Vagina (tissue), 2 donors: ENCODE measurements around the gene AIPL1. TPM values are rescaled to one million over a fixed set of nuclear protein-coding genes. Genes with fewer than 3 reads are reported as not detected.
A peak's percentile ranks its signal among the peaks of the same experiment; 100 is the strongest.

Experiments used
- DNase-seq, 2 donors: peaks; one replicate each; pipeline ENCODE4 v3.0.0-alpha.2; 2017; ENCODE audit errors: extremely low spot score in 2 of 2
- H3K27ac ChIP-seq: fragments of 200-600 bp; sonication (generic); one replicate; pipeline ENCODE4 v1.5.1; 2019
- H3K27me3 ChIP-seq: fragments of 200-600 bp; sonication (generic); one replicate; pipeline ENCODE4 v1.5.1; 2019
- H3K36me3 ChIP-seq, 2 donors: fragments of 200-600 bp; sonication (generic); one replicate each; pipeline ENCODE4 v1.5.1; 2017 to 2019
- H3K4me1 ChIP-seq: fragments of 200-600 bp; sonication (generic); one replicate; pipeline ENCODE4 v1.5.1; 2019
- H3K4me3 ChIP-seq, 2 donors: fragments of 200-600 bp; sonication (generic); 1 replicate in 1 of 2; 2 replicates in 1 of 2; pipeline ENCODE4 v1.5.1; 2016 to 2019
- H3K9me3 ChIP-seq: fragments of 200-600 bp; sonication (generic); one replicate; pipeline ENCODE4 v1.5.1; 2019
- CTCF ChIP-seq, 3 experiments: fragments of 450-650 bp in 2 of 3; fragments of 200-600 bp in 1 of 3; sonication (generic) in 1 of 3; IDR thresholded peaks; one replicate each; pipeline ENCODE4 v1.5.1; 2017 to 2019; ENCODE audit warnings: antibody characterized with exemption in 3 of 3, mild to moderate bottlenecking in 2 of 3, moderate library complexity in 2 of 3
- POLR2A ChIP-seq, 2 donors: fragments of 450-650 bp; IDR thresholded peaks; one replicate each; pipeline ENCODE4 v1.6.1; 2017; ENCODE audit warnings: antibody characterized with exemption in 2 of 2, mild to moderate bottlenecking in 2 of 2, moderate library complexity in 2 of 2
- POLR2AphosphoS5 ChIP-seq, 2 donors: sonication (generic); formaldehyde crosslinking; IDR thresholded peaks; one replicate each; pipeline ENCODE4 v1.9.0; 2017; ENCODE audit warnings: antibody characterized with exemption in 2 of 2, mild to moderate bottlenecking in 2 of 2, low read depth in 1 of 2; ENCODE audit not compliant: insufficient read depth in 1 of 2
- intact Hi-C: fragments of 100-400 bp; cut with DNase I; formaldehyde crosslinking; loops from one replicate; pipeline ENCODE4 v1.15.1; 2023
- total RNA-seq: library from RNA; depleted of rRNA; stranded (reverse); fragments of >200 nt; gene quantifications from one replicate; pipeline ENCODE4 v1.2.3, GENCODE V29; 2016

The AIPL1 gene
- total RNA-seq, 1 donor from 2014 or later = not detected

GRCh38 chr17:6394055-6394606 lies 40.8 kb downstream of the AIPL1 start:
- Histone ChIP-seq H3K27ac (no peak overlapping the region), H3K9me3 (no peaks in the 10 kb centered on the region), H3K27me3 (no peaks in the 10 kb centered on the region), H3K4me1 (no peaks in the 10 kb centered on the region), H3K4me3 (no peak overlapping the region), H3K36me3 (no peaks in the 10 kb centered on the region)
- intact Hi-C loops = no loop called here
- no peak for DNase-seq
- TF ChIP-seq POLR2A (IDR thresholded peaks at IDR 0.05) = no peak
- TF ChIP-seq POLR2AphosphoS5 (IDR thresholded peaks at IDR 0.05; ENCODE audit: insufficient read depth in 1 of 2, low read depth in 1 of 2) = no peak
- no peak for TF ChIP-seq CTCF (IDR thresholded peaks at IDR 0.05)

DNA sequence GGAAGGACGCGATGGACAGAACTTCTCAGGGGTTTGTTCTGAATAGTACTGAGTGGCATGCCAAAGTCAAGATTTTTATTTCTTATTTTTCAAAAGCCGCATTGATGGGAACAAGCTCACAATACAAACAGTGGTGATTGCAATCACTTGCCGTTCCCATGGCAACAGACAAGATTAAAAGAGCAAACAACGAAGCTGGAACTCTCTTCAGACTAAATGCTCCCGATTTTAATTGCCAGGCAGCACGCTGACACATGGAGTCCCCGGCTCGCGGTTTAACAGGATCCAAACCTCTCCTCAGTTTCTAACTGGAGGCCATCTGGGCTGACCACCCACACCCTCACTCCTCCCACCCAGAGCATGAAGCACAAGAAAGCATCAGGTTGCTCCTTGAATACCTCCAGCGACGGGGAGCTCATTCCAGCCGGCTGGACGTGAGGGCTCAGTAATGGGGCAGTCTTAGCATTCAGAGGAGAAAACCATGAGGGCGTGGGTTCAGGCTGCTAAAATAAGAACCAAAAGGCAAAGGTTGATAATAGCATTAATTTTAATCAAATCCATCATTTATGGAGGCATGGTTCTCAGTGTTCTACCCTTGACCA lies 41.5 kb downstream of the AIPL1 start:
- no peaks in the 10 kb centered on the region for H3K4me1 ChIP-seq
- no peaks in the 10 kb centered on the region for H3K36me3 ChIP-seq
- H3K4me3 ChIP-seq = no peak overlapping the region
- H3K27me3 ChIP-seq = no peaks in the 10 kb centered on the region
- H3K9me3 ChIP-seq = no peaks in the 10 kb centered on the region
- H3K27ac ChIP-seq = no peak overlapping the region
- TF ChIP-seq POLR2A (IDR thresholded peaks at IDR 0.05) (no peak), CTCF (IDR thresholded peaks at IDR 0.05) (no peak), POLR2AphosphoS5 (IDR thresholded peaks at IDR 0.05; ENCODE audit: insufficient read depth in 1 of 2, low read depth in 1 of 2) (no peak)
- no peak for DNase-seq
- intact Hi-C loops = no loop called here

GRCh38 chr17:6392609-6393350 lies 42.1 kb downstream of the AIPL1 start:
- Histone ChIP-seq H3K27me3 (no peaks in the 10 kb centered on the region), H3K9me3 (no peaks in the 10 kb centered on the region), H3K4me1 (no peaks in the 10 kb centered on the region), H3K27ac (no peak overlapping the region), H3K4me3 (no peak overlapping the region), H3K36me3 (no peaks in the 10 kb centered on the region)
- TF ChIP-seq POLR2AphosphoS5 (IDR thresholded peaks at IDR 0.05; ENCODE audit: insufficient read depth in 1 of 2, low read depth in 1 of 2) (no peak), CTCF (IDR thresholded peaks at IDR 0.05) (no peak), POLR2A (IDR thresholded peaks at IDR 0.05) (no peak)
- DNase-seq = peak in 1 of 2 donors; percentile 72
- intact Hi-C loops = no loop called here

- no peaks in the 10 kb centered on the region for H3K4me1 ChIP-seq
- H3K4me3 ChIP-seq = no peak overlapping the region
- H3K27ac ChIP-seq = no peak overlapping the region
- H3K36me3 ChIP-seq = no peaks in the 10 kb centered on the region
- TF ChIP-seq POLR2A (IDR thresholded peaks at IDR 0.05) = no peak
- TF ChIP-seq CTCF (IDR thresholded peaks at IDR 0.05) = no peak
- TF ChIP-seq POLR2AphosphoS5 (IDR thresholded peaks at IDR 0.05; ENCODE audit: insufficient read depth in 1 of 2, low read depth in 1 of 2) = no peak
- peak in 1 of 2 donors; percentile 52 for DNase-seq
- no peaks in the 10 kb centered on the region for H3K9me3 ChIP-seq
- intact Hi-C loops = no loop called here
- H3K27me3 ChIP-seq = no peaks in the 10 kb centered on the region
These were observed 46.5 kb downstream of the AIPL1 start for GRCh38 chr17:6388416-6388815.

- no peaks in the 10 kb centered on the region for H3K27me3 ChIP-seq
These were observed 47.1 kb downstream of the AIPL1 start for GRCh38 chr17:6387858-6388257.

More at GRCh38 chr17:6387858-6388257, 47.1 kb downstream of the AIPL1 start:
- intact Hi-C loops = no loop called here
- Histone ChIP-seq H3K4me1 (no peaks in the 10 kb centered on the region), H3K4me3 (no peak overlapping the region), H3K9me3 (no peaks in the 10 kb centered on the region), H3K27ac (no peak overlapping the region), H3K36me3 (no peaks in the 10 kb centered on the region)
- TF ChIP-seq POLR2A (IDR thresholded peaks at IDR 0.05) (no peak), CTCF (IDR thresholded peaks at IDR 0.05) (no peak), POLR2AphosphoS5 (IDR thresholded peaks at IDR 0.05; ENCODE audit: insufficient read depth in 1 of 2, low read depth in 1 of 2) (no peak)
- peak; percentile 65 to 70 for DNase-seq
